T-cell (primary cell): ENCODE results near the gene CD7. TPM values are rescaled to one million over a fixed set of nuclear protein-coding genes. Genes with fewer than 3 reads are reported as not detected.
"Not testable (repeated sequence)": the region's sequence is repeated elsewhere in the genome, so short reads cannot be mapped to it uniquely, and the experiment has no call there.

Experiments
- ATAC-seq, 4 experiments: fragments of 200-7000 bp in 3 of 4; fragments of 150-1000 bp in 1 of 4; cut with Tn5 transposase; replicated peaks in 1 of 4; 1 replicate in 3 of 4; 2 replicates in 1 of 4; pipeline ENCODE4 v1.10.0; 2021; ENCODE audit warnings: moderate library complexity in 3 of 4, mild to moderate bottlenecking in 2 of 4, moderate number of reproducible peaks in 1 of 4
- CTCF ChIA-PET, 2 donors: fragments of 300-600 bp; sonication (Branson Sonifier 250); formaldehyde crosslinking; loops; one replicate each; lab custom pipeline; 2022; ENCODE audit warnings: antibody characterized with exemption in 2 of 2; lab: Charles Lee
- POLR2A ChIA-PET, 2 donors: fragments of 300-600 bp; sonication (Branson Sonifier 250); formaldehyde crosslinking; loops; one replicate each; lab custom pipeline; 2022; ENCODE audit warnings: antibody characterized with exemption in 2 of 2; lab: Charles Lee
- DNase-seq, 35 experiments: peaks; one replicate each; pipeline versions ENCODE4 v3.0.0 to v3.0.0-alpha.2; 2013 to 2023
- H3K27ac ChIP-seq: one replicate; pipeline ENCODE4 v1.5.1; 2013; ENCODE audit warnings: low read length
- H3K27me3 ChIP-seq, 2 experiments: replicated peaks in 1 of 2; 1 replicate in 1 of 2; 2 replicates in 1 of 2; pipeline versions ENCODE4 v1.6.1 to v1.7.0; 2013; ENCODE audit warnings: low read length in 1 of 2, mixed read lengths in 1 of 2; ENCODE audit not compliant: control insufficient read depth in 2 of 2, insufficient read depth in 2 of 2; ENCODE audit errors: extremely low read depth in 1 of 2
- H3K36me3 ChIP-seq, 2 donors: 1 replicate in 1 of 2; 2 replicates in 1 of 2; pipeline versions ENCODE4 v1.6.1 to v1.7.0; 2013; ENCODE audit warnings: low read length in 1 of 2; ENCODE audit not compliant: control insufficient read depth in 2 of 2, insufficient read depth in 1 of 2; ENCODE audit errors: extremely low read depth in 1 of 2
- H3K4me1 ChIP-seq, 2 experiments: 1 replicate in 1 of 2; 2 replicates in 1 of 2; pipeline versions ENCODE4 v1.6.1 to v1.7.0; 2013; ENCODE audit warnings: low read length in 2 of 2, mixed read lengths in 1 of 2; ENCODE audit not compliant: insufficient read depth in 2 of 2, control insufficient read depth in 1 of 2; ENCODE audit errors: extremely low read depth in 1 of 2
- H3K4me3 ChIP-seq, 2 donors: 1 replicate in 1 of 2; 2 replicates in 1 of 2; pipeline versions ENCODE4 v1.5.1 to v1.7.0; 2013; ENCODE audit warnings: mild to moderate bottlenecking in 2 of 2, low read length in 1 of 2, moderate library complexity in 1 of 2; ENCODE audit not compliant: control insufficient read depth in 1 of 2; ENCODE audit errors: extremely low read depth in 1 of 2
- H3K9me3 ChIP-seq: 2 replicates; pipeline ENCODE4 v1.7.0; 2013
- H3K27ac Mint-ChIP-seq, 2 donors: one replicate each; pipeline ENCODE4 v1.8.0; 2020 to 2021; ENCODE audit warnings: mild to moderate bottlenecking in 2 of 2, mixed read lengths in 2 of 2
- H3K27me3 Mint-ChIP-seq, 2 donors: one replicate each; pipeline ENCODE4 v1.8.0; 2021 to 2022; ENCODE audit warnings: mixed read lengths in 2 of 2
- H3K36me3 Mint-ChIP-seq: one replicate; pipeline ENCODE4 v1.8.0; 2021; ENCODE audit warnings: mixed read lengths
- H3K4me1 Mint-ChIP-seq, 3 donors: one replicate each; pipeline ENCODE4 v1.8.0; 2020 to 2022; ENCODE audit warnings: mixed read lengths in 3 of 3, mild to moderate bottlenecking in 1 of 3
- H3K4me3 Mint-ChIP-seq, 3 donors: one replicate each; pipeline ENCODE4 v1.8.0; 2020 to 2022; ENCODE audit warnings: mild to moderate bottlenecking in 3 of 3, mixed read lengths in 3 of 3, moderate library complexity in 3 of 3
- H3K9me3 Mint-ChIP-seq, 3 donors: one replicate each; pipeline ENCODE4 v1.8.0; 2020 to 2022; ENCODE audit warnings: mixed read lengths in 3 of 3
- WGBS: methylation state at CpG from one replicate; pipeline ENCODE4 v1.1.5; 2013; ENCODE audit warnings: missing lambda C conversion rate; ENCODE audit not compliant: insufficient coverage; 5-methylcytosine and 5-hydroxymethylcytosine counted together
- total RNA-seq, 35 experiments: library from RNA in 6 of 35; stranded (reverse) in 6 of 35; fragments of 120-200 nt in 1 of 35; gene quantifications; one replicate each; pipeline versions ENCODE4 v1.2.1 to v1.2.4 and lab custom pipeline; 2013 to 2026

The CD7 gene
- 100 to 1,000 TPM; 104 to 265 (median 135) TPM for total RNA-seq
- total RNA-seq (2013): 68.3 TPM
- total RNA-seq (lab: John Stamatoyannopoulos, UW): 35.3 to 426 (median 185) reads per million in 29 experiments

DNA sequence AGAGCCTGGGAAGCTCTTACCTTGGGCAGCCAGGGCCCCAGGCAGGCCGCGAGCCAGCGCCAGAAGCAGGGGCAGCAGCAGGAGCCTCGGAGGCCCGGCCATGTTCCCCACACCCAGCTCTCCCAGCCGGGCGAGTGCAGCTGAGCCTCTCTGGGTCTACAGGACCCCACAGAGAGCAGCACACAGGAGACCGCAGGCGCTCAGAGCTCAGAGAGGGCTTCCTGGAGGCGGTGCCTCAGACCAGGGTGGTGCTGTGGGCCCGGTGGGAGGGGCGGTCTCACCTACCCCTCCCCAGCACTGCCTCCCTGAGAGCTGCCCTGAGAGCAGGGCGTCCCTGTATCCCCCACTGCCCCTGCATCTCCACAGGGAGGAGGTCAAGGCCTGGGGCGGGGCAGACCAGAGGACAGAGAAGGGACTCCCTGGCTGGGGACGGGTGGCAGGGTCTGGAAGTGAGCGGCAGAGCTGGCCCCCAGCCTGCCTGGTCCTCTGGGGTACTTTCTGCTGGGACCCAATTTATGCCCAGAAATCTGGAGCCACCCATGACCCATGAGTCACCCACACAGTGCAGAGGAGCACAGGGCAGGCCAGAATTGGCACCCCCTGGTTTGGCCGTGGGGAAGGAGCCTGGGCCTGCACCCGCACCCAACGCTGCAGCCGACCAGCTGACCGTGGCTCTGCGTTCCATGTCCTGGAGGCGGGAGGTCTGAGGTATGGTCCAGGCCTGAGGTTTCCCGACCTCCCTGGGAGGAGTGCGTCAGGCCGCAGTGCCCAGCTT, at the start of gene CD7:
Gene CD7, minus strand, starts transcription at position 215 of the 775 bp plus-strand sequence. Its CDS starts 113 bp downstream, at position 102.
- H3K4me1 ChIP-seq: peaks cover 10 to 75% of the 10 kb centered on the region in 2 experiments
- H3K9me3 Mint-ChIP-seq: no peaks in the 10 kb centered on the region
- ATAC-seq: peak; percentile 76 to 80 (median 77)
- ChIA-PET CTCF (interaction anchor here (0.6 to 1.3 kb wide), 8 partner anchors 15 to 111 kb away, joined by 3 to 6 read pairs (median 4); no protein-coding TSS in a partner anchor), POLR2A (interaction anchor here (0.6 to 0.8 kb wide), 4 partner anchors 10 to 25 kb away, joined by 3 to 6 read pairs (median 4); no protein-coding TSS in a partner anchor)
- H3K9me3 ChIP-seq: no peaks in the 10 kb centered on the region
- no peaks in the 10 kb centered on the region for H3K27me3 Mint-ChIP-seq
- H3K27ac ChIP-seq: peak within 1 kb of the TSS; percentile 73
- H3K27ac Mint-ChIP-seq: peak within 1 kb of the TSS; percentile 91 to 95
- peaks cover 4 to 16% of the 10 kb centered on the region in 2 donors for H3K36me3 ChIP-seq
- H3K4me1 Mint-ChIP-seq: peaks cover 27 to 31% (median 28%) of the 10 kb centered on the region in 3 donors
- DNase-seq: peak in 34 of 35 experiments; percentile 52 to 82 (median 72)
- H3K36me3 Mint-ChIP-seq: peaks cover 4% of the 10 kb centered on the region
- peaks cover 0 to 15% of the 10 kb centered on the region in 2 experiments for H3K27me3 ChIP-seq
- peak within 1 kb of the TSS in 2 of 3 donors; percentile 86 to 88 for H3K4me3 Mint-ChIP-seq
- peak within 1 kb of the TSS; percentile 67 to 95 for H3K4me3 ChIP-seq
- WGBS: 62% methylated on average over 21 of the region's 26 CpGs

- no peak overlapping the region for H3K4me3 Mint-ChIP-seq
- Histone ChIP-seq H3K27ac (no peak overlapping the region), H3K36me3 (no peaks in the 10 kb centered on the region), H3K4me1 (peaks cover 2 to 12% of the 10 kb centered on the region in 2 experiments), H3K27me3 (peaks cover 4 to 34% of the 10 kb centered on the region in 2 experiments), H3K9me3 (no peaks in the 10 kb centered on the region), H3K4me3 (no peak overlapping the region)
- H3K36me3 Mint-ChIP-seq: no peaks in the 10 kb centered on the region
- H3K27ac Mint-ChIP-seq: no peak overlapping the region
- no CpG with 5 or more reads among the region's 7 CpGs for WGBS
- ATAC-seq (no peak), DNase-seq (no peak)
- H3K4me1 Mint-ChIP-seq: peaks cover 6 to 10% (median 7%) of the 10 kb centered on the region in 3 donors
- H3K27me3 Mint-ChIP-seq: peaks cover 12 to 32% of the 10 kb centered on the region in 2 donors
- POLR2A ChIA-PET: no interaction called here
- CTCF ChIA-PET: no interaction called here
- H3K9me3 Mint-ChIP-seq: no peaks in the 10 kb centered on the region
Observed at GRCh38 chr17:82366749-82367148, 49.3 kb upstream of the CD7 start.

DNA sequence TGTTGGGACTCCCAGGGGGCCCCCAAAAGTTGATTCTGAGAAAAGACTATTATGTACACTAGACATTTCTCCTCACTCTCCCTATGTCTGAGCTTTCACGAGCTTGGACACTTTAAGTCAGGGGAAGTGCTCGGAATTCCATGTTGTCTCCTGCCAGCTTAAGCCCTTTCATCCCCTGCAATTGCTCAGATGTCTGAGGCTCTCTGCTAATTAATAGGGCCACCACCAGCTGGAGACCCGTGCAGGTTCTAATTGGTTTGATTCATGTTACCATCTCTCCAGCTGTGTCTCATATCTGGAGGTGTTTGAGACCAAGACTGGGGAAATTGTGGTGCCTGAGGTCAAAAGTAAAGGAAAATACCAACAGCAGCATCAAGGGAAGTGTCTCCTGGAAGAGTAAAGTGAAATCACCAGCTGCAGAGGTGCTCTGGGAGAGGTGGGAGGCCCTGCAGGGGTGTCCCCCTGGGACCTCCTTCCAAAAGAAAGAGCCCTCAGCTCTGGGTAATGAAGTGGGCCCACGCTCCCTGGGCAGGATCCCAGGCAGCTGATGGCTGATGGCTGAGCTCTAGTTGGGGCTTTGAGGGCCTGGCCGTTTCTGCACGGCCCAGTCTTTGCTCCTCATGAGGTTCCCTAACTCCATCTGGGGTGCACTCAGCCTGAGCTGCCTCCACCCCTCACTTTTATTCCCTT, 48.3 kb upstream of the CD7 start:
- 56% methylated on average over 4 of the region's 6 CpGs for WGBS
- Histone ChIP-seq H3K4me1 (peaks cover 0 to 5% of the 10 kb centered on the region in 2 experiments), H3K4me3 (no peak overlapping the region), H3K36me3 (no peaks in the 10 kb centered on the region), H3K9me3 (no peaks in the 10 kb centered on the region), H3K27ac (no peak overlapping the region), H3K27me3 (peaks cover 4 to 27% of the 10 kb centered on the region in 2 experiments)
- Mint-ChIP-seq H3K4me3 (no peak overlapping the region), H3K27ac (no peak overlapping the region), H3K9me3 (no peaks in the 10 kb centered on the region), H3K27me3 (peaks cover 8 to 26% of the 10 kb centered on the region in 2 donors), H3K4me1 (peaks cover 2 to 5% (median 2%) of the 10 kb centered on the region in 3 donors), H3K36me3 (no peaks in the 10 kb centered on the region)
- ChIA-PET POLR2A (no interaction called here), CTCF (no interaction called here)
- ATAC-seq: no peak
- DNase-seq: no peak

DNA sequence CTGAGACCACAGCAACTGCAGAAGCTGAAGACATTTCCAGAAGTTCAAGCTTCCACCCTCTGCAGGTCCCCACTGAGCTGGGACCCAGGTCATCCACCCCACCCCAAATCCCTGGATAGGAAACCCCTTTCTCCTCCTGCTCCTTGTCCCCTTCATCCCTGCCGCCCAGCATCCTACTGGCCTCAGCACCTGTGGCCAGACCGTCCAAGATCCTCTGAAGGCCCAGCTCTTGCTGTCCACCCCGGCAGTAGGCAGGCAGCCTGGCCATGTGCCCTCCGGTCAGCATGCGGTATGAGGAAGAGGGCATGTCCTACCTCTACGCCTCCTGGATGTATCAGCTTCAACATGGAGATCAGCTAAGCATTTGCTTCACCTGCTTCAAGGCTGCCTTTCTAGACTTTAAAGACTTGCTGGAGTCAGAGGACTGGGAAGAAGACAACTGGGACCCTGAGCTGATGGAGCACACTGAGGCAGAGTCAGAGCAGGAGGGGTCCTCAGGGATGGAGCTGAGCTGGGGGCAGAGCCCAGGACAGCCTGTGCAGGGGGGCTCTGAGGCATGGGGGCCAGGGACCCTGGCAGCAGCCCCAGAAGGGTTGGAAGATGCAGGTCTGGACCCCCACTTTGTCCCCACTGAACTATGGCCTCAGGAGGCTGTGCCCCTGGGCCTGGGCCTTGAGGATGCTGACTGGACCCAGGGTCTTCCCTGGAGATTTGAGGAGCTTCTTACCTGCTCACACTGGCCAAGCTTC, 44.7 kb upstream of the CD7 start:
- H3K4me1 Mint-ChIP-seq: peaks cover 7 to 11% (median 7%) of the 10 kb centered on the region in 3 donors
- Histone ChIP-seq H3K4me1 (peaks cover 0 to 4% of the 10 kb centered on the region in 2 experiments), H3K36me3 (no peaks in the 10 kb centered on the region), H3K27ac (no peak overlapping the region), H3K27me3 (peaks cover 0 to 25% of the 10 kb centered on the region in 2 experiments), H3K4me3 (no peak overlapping the region), H3K9me3 (no peaks in the 10 kb centered on the region)
- no peaks in the 10 kb centered on the region for H3K36me3 Mint-ChIP-seq
- 96% methylated on average over 6 of the region's 6 CpGs for WGBS
- POLR2A ChIA-PET: no interaction called here
- no peak for ATAC-seq
- DNase-seq: no peak
- H3K4me3 Mint-ChIP-seq: no peak overlapping the region
- H3K27ac Mint-ChIP-seq: no peak overlapping the region
- no peaks in the 10 kb centered on the region for H3K9me3 Mint-ChIP-seq
- CTCF ChIA-PET: interaction anchor here in 1 of 2 donors (0.6 kb wide), 1 partner anchor 9 kb away, joined by 3 read pairs; no protein-coding TSS in a partner anchor
- peaks cover 4 to 9% of the 10 kb centered on the region in 2 donors for H3K27me3 Mint-ChIP-seq

GRCh38 chr17:82359451-82360074, 42.2 kb upstream of the CD7 start:
- H3K9me3 ChIP-seq, H3K4me1 ChIP-seq, CTCF ChIA-PET, H3K4me3 Mint-ChIP-seq, H3K36me3 ChIP-seq, H3K36me3 Mint-ChIP-seq, H3K27ac ChIP-seq, DNase-seq, H3K27ac Mint-ChIP-seq, H3K9me3 Mint-ChIP-seq, ATAC-seq, H3K4me3 ChIP-seq: not testable (repeated sequence)
- Mint-ChIP-seq H3K27me3 (peaks cover 4 to 17% of the 10 kb centered on the region in 2 donors), H3K4me1 (peaks cover 7 to 11% (median 7%) of the 10 kb centered on the region in 3 donors)
- POLR2A ChIA-PET: interaction anchor here (0.7 kb wide), 2 partner anchors 60 to 337 kb away, joined by 6 read pairs; partner anchors contain the start of gene CENPX (in 1 of the 2)
- H3K27me3 ChIP-seq: peaks cover 0 to 29% of the 10 kb centered on the region in 2 experiments
- 60% methylated on average over 1 of the region's 1 CpG for WGBS
